ENCODE measurements around the gene EIF6. TPM values are rescaled to one million over a fixed set of nuclear protein-coding genes. Genes with fewer than 3 reads are reported as not detected.

The EIF6 gene
- total RNA-seq = 127 and 134 TPM in 2 replicates

DNA sequence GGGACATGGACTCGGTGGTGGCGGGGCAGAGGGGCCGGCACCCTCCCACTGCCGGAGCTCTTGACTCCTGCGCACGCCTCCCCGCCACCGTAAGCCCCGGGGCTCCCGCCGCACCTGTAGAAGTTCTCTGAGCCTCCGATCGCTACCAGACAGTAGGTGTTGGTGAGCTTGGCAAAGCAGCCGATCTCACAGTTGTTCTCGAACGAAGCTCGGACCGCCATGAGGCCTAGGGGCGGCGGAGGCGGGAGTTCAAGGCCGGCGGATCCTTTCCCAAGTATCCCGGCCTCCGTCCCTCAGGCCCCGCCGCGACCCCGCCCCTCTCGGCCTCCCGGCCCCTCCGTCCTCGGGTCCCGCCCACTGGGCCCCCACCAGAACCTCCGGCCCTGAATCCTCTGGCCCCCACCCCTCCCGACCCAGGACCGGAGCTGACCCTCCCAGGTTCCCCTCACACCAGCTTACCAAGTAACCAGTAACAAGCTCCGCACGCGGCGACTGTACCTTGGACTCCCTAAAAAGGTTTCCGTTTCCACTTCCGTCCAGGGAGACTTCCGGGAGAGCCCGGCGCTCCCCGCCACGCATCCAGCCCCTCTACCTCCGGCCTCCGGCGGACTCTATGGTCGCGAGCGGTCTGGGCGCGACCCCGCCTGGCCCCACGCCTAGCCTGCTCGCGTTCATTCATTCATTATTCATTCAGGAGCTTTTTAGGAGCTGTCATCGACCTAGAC lies at the start of gene EIF6:
Gene EIF6, minus strand, starts transcription at position 506 of the 725 bp plus-strand sequence. Its CDS starts 285 bp downstream, at position 221.

DNA sequence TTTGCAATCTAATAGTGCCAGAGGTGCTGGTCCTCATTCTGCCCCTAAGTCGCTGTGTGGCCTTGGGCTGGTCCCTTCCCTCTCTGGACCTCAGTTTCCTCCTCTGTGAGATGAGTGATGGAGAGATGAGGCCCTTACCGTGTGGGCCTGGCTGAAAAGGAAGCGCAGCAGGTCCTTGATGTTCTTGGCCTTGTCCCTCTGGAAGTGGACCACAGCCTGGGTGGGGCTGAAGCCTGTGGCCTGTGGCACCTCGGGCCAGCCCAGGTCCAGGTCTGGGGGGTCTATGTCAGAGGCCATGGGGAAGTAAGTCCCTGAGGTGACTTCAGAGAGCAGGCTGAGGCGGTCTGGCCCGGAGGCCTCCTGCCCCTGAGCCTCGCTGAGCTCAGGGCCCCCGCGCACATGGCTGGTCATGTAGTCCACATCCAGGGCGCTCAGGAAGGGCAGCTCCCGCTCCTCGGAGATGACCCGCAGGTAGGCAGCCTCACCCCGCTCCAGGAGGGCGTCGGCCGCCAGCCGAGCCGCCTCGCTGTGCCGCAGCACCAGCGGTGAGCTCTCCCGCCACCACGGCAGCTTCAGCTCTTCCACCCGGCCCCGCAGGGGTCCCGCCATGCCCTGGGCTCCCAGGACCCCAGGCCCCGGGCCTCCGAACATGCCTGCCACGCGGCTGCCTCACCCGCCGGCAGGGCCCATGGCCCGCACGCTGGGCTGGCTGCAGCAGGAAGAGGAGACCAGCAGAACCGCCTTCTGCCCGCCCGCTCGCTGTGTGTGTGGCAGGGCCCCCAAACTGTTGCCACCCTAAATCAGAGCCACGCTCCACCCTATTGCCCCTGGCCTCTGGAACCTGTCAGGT lies 7.3 kb upstream of the EIF6 start, which contains the start of gene FAM83C:
Gene FAM83C, minus strand, starts transcription at position 772 of the 850 bp plus-strand sequence. Its CDS starts 121 bp downstream, at position 651.

DNA sequence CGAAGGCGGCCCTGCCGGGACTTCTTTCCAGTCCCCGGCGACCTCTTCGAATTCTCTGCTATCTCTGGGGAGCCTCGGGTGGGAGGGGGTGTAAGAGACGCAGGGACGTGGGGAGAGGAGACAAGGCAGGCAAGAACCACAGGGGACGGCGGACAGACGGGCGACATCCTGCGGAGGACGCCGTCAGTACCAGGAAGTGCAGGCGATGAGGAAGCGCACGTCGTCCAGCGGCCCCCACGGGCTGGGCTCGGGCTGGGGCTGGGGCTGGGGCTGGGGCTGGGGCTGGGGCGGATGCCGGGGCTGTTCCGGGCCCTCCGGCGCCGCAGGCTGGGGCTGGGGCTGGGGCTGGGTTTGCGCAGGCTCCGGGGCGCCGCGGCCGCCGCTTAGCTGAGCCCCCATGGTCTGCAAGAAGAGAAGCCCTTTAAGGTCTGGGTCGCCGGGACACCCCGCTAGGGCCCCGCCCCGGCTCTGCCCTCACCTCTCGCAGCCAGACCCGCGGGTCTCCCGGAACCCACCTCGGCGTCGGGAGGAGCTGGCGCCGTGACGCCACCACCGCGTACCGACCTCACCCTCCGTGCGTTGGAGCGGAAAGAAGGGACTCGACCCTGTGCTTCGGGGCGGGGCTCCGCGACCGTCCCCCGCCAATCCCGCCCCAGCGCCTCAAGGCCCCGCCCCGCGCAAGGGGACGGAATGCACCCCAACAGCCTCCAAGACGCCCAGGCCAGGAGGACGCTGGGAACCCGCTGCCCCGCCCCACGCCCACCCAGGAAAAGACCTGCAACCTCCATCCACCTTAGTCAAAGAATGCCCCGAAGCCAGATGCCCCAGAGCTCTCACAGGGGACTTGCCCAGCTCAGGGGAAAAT lies 6.8 kb downstream of the EIF6 start, which contains the start of gene MMP24OS:
Gene MMP24OS, minus strand, starts transcription at position 592 of the 865 bp plus-strand sequence. Its CDS starts 193 bp downstream, at position 399.

Other genes starting within 250 kb of the EIF6 start
- 66.8 and 76.5 TPM in 2 replicates for gene TRPC4AP, start 192.0 kb downstream of the EIF6 start, total RNA-seq
- 98.4 and 101 TPM in 2 replicates for gene EDEM2, start 137.4 kb downstream of the EIF6 start, total RNA-seq
- 125 and 128 TPM in 2 replicates for gene PROCR, start 112.7 kb downstream of the EIF6 start, total RNA-seq
- 0.53 and 0.75 TPM in 2 replicates for gene MMP24, start 58.1 kb downstream of the EIF6 start, total RNA-seq
- gene MMP24OS, start 6.7 kb downstream of the EIF6 start, total RNA-seq = 12.7 and 20.1 TPM in 2 replicates
- not detected in 2 replicates for gene FAM83C, start 7.7 kb upstream of the EIF6 start, total RNA-seq
- 25.8 and 31.5 TPM in 2 replicates for gene UQCC1, start 127.2 kb upstream of the EIF6 start, total RNA-seq
- 4.2 and 23.0 TPM in 2 replicates for gene GDF5, start 153.5 kb upstream of the EIF6 start, total RNA-seq
- 15.7 and 20.5 TPM in 2 replicates for gene CEP250, start 170.8 kb upstream of the EIF6 start, total RNA-seq
- not detected in 2 replicates for gene C20orf173, start 244.9 kb upstream of the EIF6 start, total RNA-seq